ENCODE results near the gene GLIS2. TPM values are rescaled to one million over a fixed set of nuclear protein-coding genes. Genes with fewer than 3 reads are reported as not detected.

GLIS2 gene
- polyA plus RNA-seq, 3 donors = 30.6 to 36.8 (median 31.1) TPM

- no peak for DNase-seq (ENCODE audit: low read depth in 3 of 3, low spot score in 2 of 3)
Measured at GRCh38 chr16:4381072-4381934, 65.4 kb downstream of the GLIS2 start.

GRCh38 chr16:4381935-4382794, 66.3 kb downstream of the GLIS2 start:
- DNase-seq (ENCODE audit: low read depth in 3 of 3, low spot score in 2 of 3) = no peak

GRCh38 chr16:4382795-4383357, 67.0 kb downstream of the GLIS2 start:
- no peak for DNase-seq (ENCODE audit: low read depth in 3 of 3, low spot score in 2 of 3)

DNA sequence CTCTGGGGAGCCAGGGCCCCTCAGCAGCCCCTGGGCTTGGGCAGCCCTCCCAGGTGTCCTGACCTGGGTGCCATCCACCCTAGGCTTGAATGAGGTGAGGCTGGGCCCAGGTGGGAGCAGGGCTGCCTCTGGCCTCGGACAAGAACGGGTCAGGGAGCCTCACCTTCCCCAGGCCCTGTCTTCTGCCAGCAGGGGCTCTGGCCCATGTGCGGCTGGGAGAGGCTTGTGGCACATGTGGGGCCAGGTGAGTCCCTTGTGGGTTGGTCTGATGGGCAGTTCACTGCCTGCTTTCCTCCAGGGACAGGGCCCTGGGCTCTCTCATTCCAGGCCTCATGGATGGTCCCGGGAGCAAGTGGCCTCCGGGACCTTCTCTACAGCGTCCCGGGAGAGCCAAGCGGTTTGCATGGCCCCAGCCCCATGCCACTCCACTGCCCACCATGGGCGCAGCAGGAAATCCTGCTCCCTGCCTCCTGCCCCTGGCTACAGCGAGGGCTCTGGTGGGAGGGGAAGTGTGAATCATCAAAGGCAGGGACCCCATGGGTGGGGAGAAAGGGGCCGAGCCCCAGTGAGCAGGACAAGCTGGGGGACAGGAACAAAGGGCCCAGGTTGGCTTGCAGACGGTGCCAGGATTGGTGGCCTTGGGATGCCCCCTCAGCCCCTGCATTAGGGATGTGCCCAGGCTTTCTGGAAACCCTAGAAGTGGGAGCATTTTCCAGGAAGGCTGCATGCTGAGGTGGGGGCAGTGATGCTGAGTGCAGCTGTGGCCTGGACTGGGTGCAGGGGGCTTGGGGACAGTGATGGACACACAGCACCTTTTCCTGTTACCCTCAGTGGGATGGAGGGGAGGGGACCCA, 68.0 kb downstream of the GLIS2 start:
- no peak for DNase-seq (ENCODE audit: low read depth in 3 of 3, low spot score in 2 of 3)

- DNase-seq (ENCODE audit: low read depth in 3 of 3, low spot score in 2 of 3) = no peak
Measured at GRCh38 chr16:4384509-4384942, 68.7 kb downstream of the GLIS2 start.

DNA sequence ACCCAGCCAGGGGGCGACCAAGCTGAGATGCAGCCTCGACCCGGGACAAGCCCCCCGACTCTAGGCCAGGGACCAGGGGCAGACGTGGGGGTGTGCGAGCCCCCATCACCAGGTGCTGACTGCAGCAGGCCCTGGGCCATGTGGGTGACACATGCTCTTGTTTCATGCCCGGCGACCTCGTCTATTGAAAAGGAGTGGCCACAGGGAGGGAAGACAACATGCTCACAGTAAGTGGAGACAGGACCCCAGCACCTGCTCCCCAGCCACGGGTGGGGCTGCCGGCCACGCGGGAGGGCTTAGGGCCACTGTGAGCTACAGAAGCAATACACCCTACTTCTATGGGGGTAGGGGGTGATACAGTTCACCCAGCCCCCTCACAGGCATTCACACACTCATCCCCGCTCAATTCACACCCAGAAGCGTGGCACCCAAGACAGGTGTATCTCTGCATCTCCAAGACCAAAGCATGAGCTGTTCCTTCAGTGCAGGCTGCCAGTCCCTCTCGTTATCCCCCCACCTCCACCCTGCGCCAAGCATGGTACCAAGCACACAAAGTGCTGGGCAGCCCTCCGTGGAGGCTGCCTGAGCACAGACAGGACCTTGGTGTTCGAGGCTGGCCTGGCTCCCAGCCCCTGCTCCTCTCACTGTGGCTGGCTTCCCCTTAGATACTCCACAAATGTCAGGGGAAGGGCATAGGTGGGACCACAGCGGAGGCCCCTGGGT, 69.4 kb downstream of the GLIS2 start:
- no peak for DNase-seq (ENCODE audit: low read depth in 3 of 3, low spot score in 2 of 3)

DNA sequence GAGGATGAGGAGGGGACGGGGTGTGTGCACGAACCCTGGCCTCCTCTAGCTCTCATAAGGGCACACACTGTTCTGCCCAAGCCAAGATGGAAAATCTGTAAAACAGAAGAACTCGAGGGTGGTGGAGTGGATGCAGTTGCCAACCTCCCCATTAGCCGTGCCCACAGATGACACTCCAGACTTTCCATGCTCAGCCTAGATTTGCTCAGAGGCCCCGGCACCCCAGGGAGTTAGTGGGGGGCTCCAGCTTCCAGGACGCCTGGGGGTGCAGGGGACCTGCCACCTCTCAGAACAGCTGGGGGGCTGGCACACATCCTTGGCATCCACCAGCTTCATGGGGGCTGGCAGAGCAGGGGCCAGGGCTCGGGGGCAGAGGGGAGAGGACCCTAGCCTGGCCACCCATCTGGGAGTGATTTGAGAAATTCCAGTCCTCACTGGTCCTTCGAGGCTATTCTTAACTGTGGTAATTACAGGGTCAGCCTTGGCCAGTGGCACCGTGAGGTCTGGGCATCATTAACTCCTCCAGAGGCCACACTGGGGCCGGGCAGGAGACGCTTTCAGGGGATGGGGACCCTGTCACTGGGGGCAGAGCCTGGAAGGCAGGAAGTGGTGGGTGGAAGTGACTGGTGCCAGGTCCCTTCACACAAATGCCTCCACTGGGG, 70.1 kb downstream of the GLIS2 start:
- DNase-seq (ENCODE audit: low read depth in 3 of 3, low spot score in 2 of 3) = no peak

- DNase-seq (ENCODE audit: low read depth in 3 of 3, low spot score in 2 of 3) = no peak
Measured at GRCh38 chr16:4386451-4386805, 70.6 kb downstream of the GLIS2 start.

- no peak for DNase-seq (ENCODE audit: low read depth in 3 of 3, low spot score in 2 of 3)
Measured at GRCh38 chr16:4386951-4387565, 71.2 kb downstream of the GLIS2 start.

GRCh38 chr16:4387781-4388180, 71.9 kb downstream of the GLIS2 start:
- no peak for DNase-seq (ENCODE audit: low read depth in 3 of 3, low spot score in 2 of 3)

- DNase-seq (ENCODE audit: low read depth in 3 of 3, low spot score in 2 of 3) = no peak
Measured at GRCh38 chr16:4388271-4389021, 72.6 kb downstream of the GLIS2 start.

Other genes starting within 250 kb of the GLIS2 start
- gene ADCY9, start 199.6 kb upstream of the GLIS2 start, polyA plus RNA-seq (ENCODE audit: insufficient read length in 3 of 3) = 1 to 10 TPM; 7.0 to 8.4 (median 8.2) TPM
- gene SRL, start 74.0 kb upstream of the GLIS2 start, polyA plus RNA-seq (ENCODE audit: insufficient read length in 3 of 3) = 1 to 10 TPM; 1.2 to 1.6 (median 1.2) TPM
- 10 to 100 TPM; 15.3 to 18.7 (median 16.3) TPM for gene TFAP4, start 43.0 kb upstream of the GLIS2 start, polyA plus RNA-seq (ENCODE audit: insufficient read length in 3 of 3)
- gene PAM16, start 35.3 kb downstream of the GLIS2 start, polyA plus RNA-seq (ENCODE audit: insufficient read length in 3 of 3) = 10 to 100 TPM; 16.8 to 19.6 (median 16.8) TPM
- 10 to 100 TPM; 31.7 to 40.6 (median 32.9) TPM for gene VASN, start 55.8 kb downstream of the GLIS2 start, polyA plus RNA-seq (ENCODE audit: insufficient read length in 3 of 3)
- 10 to 100 TPM; 14.3 to 17.2 (median 14.3) TPM for gene CORO7, start 100.5 kb downstream of the GLIS2 start, polyA plus RNA-seq (ENCODE audit: insufficient read length in 3 of 3)
- 10 to 100 TPM; 31.3 to 35.9 (median 34.8) TPM for gene DNAJA3, start 109.8 kb downstream of the GLIS2 start, polyA plus RNA-seq (ENCODE audit: insufficient read length in 3 of 3)
- gene NMRAL1, start 158.6 kb downstream of the GLIS2 start, polyA plus RNA-seq (ENCODE audit: insufficient read length in 3 of 3) = 10 to 100 TPM; 31.4 to 44.2 (median 37.3) TPM
- 10 to 100 TPM; 47.3 to 49.0 (median 48.3) TPM for gene HMOX2, start 160.3 kb downstream of the GLIS2 start, polyA plus RNA-seq (ENCODE audit: insufficient read length in 3 of 3)
- gene CDIP1, start 222.7 kb downstream of the GLIS2 start, polyA plus RNA-seq (ENCODE audit: insufficient read length in 3 of 3) = 10 to 100 TPM; 19.8 to 30.6 (median 26.2) TPM
- under 1 TPM; 0.08 to 0.26 (median 0.18) TPM for gene C16orf96, start 240.3 kb downstream of the GLIS2 start, polyA plus RNA-seq (ENCODE audit: insufficient read length in 3 of 3)